SH-SY5Y (cell line): ENCODE data around the gene WNK1.

ENCODE experiments used
- GATA2 ChIP-seq: IDR thresholded peaks from 2 replicates; pipeline ENCODE4 v1.6.1; 2011; ENCODE audit warnings: mild to moderate bottlenecking, low read depth, low read length
- GATA3 ChIP-seq: IDR thresholded peaks from 2 replicates; pipeline ENCODE4 v1.6.1; 2011; ENCODE audit warnings: low read depth, mild to moderate bottlenecking, low read length, moderate library complexity

WNK1 gene

DNA sequence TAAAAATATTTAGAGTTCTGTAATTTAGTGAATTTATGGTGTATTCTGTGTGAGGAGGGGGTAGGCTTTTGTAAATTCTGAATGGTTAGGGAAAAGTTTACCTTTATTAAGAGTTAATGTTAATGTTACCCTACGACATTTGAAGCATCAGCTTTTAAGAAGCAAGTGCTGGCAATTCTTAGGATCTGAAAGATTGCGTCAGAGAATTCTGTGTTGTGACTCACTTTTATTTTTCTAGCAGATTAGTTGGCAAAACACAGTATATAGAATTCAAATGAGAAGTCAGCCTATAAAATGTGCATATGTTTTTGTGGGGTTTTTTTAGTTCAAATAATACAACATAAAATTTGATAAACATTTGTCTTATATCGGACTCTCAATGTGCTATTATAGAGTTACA lies 99.5 kb downstream of the WNK1 start:
- TF ChIP-seq GATA3 = no peak
- TF ChIP-seq GATA2 = no peak

DNA sequence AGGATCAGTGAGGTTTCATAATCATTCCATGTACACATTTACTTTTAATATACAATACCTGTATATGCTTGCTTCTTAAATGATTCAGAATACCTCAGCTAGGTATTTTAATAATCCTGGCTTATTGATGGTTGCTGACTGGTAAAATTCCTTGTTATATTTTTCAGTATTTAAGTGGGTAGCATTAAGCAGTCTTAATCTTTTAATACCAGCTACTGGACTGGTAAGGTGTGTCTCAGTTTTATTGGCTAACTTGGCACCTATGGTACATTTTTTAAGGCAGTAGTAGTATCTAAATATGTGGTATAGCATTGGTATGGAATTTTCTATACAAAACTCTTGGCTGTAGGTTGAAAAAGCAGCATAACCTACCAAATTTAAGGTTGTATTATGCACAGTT lies 100.5 kb downstream of the WNK1 start:
- TF ChIP-seq GATA3 (no peak), GATA2 (no peak)

DNA sequence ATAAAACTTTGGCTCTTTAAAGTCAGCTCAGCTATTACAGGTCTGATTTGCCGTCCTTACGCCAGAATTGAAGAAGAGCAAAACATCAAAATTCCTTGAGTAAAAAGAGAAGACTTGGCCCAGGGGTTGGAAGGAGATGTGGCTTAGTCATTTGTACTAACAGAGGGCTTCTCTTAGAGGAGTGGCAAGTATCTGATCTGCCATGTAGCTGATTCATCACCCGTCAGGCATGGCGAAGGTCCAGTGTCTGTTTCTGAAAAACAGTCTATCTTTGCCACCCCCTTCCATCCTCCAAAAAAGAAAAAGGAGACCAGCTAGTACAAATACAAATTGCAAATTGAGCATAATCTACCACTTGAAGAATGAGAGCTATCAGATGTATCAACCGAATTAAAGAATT lies 105.2 kb downstream of the WNK1 start:
- TF ChIP-seq GATA2 (no peak), GATA3 (no peak)

DNA sequence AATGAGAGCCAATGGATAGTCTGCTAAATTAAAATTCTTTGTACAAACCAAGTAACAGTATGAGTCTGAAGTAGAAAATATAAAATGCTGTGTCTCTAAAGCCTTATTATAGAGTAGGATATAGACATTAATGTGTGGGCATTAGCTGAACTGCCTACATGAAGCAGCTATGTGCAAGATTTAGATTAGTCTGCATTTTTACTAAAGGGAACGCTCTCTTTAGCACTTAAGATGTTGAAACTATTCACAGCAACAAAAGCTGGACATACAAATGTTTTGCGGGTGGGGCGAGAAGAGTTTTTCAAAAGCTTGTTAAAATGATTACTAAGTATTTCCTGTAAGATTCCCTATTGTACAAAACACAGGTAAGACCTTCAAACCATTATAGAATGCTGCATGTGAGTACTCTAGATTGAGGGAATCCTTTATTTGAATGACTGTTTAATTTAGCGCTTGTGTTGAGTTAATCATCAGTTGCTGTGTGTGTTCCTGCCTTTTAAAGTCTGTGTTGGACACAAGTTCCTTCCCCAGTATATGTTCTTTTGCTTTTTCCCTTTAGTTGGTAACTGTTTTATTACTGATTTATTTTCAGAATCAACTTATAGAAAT lies 110.0 kb downstream of the WNK1 start:
- TF ChIP-seq GATA3 = no peak
- no peak for TF ChIP-seq GATA2

DNA sequence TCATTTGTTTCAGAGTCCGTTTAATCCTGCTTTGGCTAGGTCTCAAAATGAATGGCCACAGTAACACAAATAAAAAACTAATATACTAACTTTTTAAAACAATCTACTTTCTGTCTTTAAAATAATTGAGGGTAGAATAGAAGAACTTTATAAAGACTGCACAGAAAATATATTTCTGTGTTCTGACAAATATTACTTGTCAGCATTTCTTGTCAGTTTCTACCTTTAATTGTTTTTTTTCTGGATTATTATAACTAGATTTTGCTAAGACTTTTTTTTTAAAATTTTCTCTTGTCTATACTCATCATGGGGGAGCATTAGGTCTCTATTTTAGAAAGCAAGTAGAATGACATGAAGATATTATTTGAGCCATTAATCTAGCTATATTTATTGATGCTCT lies 110.9 kb downstream of the WNK1 start:
- TF ChIP-seq GATA2 = no peak
- TF ChIP-seq GATA3 = no peak

DNA sequence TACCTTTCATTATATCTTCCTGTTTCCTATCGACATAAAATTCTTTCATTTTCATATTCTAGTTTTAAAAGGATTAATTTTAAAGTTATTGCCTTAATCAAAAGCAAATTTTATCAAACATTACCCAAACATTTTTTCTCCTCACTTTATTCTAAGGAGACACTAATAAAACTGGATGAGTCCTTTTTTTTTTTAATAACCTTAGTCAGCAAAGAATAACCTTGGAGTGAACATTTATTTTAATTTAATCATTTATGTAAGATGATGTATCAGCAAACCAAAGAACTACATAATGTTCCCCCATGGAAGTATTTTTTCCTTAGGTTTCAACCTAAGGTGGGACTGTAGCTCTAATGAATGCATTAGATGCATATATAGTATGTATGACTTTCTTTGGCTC lies 113.2 kb downstream of the WNK1 start:
- no peak for TF ChIP-seq GATA3
- no peak for TF ChIP-seq GATA2

DNA sequence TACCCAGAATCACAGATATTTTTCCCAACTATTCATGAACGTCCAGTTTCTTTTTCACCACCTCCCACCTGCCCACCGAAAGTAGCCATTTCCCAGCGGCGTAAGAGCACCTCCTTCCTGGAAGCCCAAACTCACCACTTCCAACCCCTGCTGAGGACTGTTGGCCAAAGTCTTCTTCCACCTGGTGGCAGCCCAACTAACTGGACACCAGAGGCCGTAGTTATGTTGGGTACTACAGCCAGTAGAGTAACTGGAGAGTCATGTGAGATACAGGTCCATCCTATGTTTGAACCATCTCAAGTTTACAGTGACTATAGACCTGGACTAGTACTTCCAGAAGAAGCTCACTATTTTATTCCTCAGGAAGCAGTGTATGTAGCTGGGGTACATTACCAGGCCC lies 115.5 kb downstream of the WNK1 start:
- TF ChIP-seq GATA3 = no peak
- no peak for TF ChIP-seq GATA2

DNA sequence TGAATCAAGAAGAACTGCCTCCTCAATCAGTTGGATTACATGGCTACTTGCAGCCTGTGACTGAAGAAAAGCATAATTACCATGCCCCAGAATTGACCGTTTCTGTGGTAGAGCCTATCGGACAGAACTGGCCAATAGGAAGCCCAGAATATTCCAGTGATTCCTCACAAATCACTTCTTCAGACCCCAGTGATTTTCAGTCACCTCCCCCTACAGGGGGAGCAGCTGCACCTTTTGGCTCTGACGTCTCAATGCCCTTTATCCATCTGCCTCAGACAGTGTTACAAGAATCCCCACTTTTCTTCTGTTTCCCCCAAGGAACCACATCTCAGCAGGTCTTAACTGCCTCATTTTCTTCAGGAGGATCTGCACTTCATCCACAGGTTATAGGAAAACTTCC lies 116.3 kb downstream of the WNK1 start:
- TF ChIP-seq GATA3 (no peak), GATA2 (no peak)

DNA sequence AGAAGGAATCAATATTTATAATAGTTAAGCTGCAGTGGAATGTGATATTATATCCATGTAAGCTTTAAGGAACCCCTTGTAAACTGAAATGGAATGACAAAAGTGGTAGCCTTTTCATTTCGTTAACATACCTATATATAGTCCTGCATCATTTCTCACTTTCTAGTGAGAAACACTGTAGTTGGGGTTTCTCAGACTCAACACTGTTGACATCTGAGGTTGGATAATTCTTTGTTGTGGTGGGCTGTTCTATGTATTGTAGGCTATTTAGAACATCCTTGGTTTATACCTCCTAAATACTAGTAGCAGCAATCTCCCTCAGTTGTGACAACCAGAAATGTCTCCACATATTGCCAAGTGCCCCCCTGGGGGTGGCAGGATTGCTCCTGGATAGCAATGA lies 118.0 kb downstream of the WNK1 start:
- TF ChIP-seq GATA2 (no peak), GATA3 (no peak)

DNA sequence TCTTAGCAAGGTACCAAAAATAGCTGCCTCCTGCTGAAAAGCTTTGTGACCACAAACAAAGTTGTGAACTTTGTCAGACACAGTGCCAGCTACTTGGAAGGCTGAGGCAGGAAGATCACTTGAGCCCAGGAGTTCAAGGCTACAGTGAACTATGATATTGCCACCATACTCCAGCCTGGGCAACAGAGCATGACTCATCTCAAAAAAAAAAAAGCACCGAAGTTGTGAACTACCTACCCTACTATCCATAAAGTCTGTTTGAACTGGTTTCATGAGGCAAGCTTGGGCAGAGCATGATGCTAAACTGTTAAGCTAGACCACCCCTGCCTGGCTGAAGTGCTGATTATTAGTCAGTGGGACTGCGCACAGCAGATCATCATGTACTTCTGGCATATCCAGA lies 121.6 kb downstream of the WNK1 start:
- TF ChIP-seq GATA2 (no peak), GATA3 (no peak)

DNA sequence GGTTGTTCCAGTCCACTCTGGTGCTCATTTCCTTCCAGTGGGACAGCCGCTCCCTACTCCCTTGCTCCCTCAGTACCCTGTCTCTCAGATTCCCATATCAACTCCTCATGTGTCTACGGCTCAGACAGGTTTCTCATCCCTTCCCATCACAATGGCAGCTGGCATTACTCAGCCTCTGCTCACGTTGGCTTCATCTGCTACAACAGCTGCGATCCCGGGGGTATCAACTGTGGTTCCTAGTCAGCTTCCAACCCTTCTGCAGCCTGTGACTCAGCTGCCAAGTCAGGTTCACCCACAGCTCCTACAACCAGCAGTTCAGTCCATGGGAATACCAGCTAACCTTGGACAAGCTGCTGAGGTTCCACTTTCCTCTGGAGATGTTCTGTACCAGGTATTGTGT lies 127.3 kb downstream of the WNK1 start:
- TF ChIP-seq GATA3 (no peak), GATA2 (no peak)

DNA sequence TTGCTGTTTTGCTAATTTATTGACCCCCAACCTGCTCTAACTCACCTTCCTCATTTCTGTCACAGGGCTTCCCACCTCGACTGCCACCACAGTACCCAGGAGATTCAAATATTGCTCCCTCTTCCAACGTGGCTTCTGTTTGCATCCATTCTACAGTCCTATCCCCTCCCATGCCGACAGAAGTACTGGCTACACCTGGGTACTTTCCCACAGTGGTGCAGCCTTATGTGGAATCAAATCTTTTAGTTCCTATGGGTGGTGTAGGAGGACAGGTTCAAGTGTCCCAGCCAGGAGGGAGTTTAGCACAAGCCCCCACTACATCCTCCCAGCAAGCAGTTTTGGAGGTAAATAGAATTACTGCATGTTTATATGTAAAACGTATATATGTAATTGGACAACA lies 128.3 kb downstream of the WNK1 start:
- no peak for TF ChIP-seq GATA3
- no peak for TF ChIP-seq GATA2

DNA sequence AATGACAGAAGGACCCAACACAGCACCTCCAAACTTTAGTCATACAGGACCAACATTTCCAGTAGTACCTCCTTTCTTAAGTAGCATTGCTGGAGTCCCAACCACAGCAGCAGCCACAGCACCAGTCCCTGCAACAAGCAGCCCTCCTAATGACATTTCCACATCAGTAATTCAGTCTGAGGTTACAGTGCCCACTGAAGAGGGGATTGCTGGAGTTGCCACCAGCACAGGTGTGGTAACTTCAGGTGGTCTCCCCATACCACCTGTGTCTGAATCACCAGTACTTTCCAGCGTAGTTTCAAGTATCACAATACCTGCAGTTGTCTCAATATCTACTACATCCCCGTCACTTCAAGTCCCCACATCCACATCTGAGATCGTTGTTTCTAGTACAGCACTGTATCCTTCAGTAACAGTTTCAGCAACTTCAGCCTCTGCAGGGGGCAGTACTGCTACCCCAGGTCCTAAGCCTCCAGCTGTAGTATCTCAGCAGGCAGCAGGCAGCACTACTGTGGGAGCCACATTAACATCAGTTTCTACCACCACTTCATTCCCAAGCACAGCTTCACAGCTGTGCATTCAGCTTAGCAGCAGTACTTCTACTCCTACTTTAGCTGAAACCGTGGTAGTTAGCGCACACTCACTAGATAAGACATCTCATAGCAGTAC lies 132.5 kb downstream of the WNK1 start:
- TF ChIP-seq GATA3 = no peak
- TF ChIP-seq GATA2 = no peak

DNA sequence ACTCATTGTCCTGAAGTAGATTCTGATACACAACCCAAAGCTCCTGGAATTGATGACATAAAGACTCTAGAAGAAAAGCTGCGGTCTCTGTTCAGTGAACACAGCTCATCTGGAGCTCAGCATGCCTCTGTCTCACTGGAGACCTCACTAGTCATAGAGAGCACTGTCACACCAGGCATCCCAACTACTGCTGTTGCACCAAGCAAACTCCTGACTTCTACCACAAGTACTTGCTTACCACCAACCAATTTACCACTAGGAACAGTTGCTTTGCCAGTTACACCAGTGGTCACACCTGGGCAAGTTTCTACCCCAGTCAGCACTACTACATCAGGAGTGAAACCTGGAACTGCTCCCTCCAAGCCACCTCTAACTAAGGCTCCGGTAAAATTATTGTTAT lies 133.3 kb downstream of the WNK1 start:
- TF ChIP-seq GATA3 = no peak
- no peak for TF ChIP-seq GATA2

DNA sequence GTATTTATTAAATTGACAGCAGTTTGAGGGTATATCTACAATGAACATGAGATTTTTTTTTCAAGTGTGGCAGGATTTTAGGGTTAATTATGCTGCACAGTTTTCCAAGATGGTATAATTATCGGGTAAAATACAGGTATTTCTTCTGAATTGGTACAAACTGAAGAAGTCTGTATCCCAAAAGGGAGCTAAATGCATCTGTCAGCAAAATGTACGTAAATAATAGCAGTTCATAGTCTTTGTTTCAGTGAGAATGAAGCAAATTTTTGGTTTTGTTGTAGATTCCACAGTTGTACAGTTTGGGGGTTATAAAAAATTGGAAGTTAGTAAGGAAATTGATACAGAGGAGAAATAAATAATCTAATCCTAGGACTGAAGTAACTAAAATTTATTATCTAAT lies 133.8 kb downstream of the WNK1 start:
- no peak for TF ChIP-seq GATA3

DNA sequence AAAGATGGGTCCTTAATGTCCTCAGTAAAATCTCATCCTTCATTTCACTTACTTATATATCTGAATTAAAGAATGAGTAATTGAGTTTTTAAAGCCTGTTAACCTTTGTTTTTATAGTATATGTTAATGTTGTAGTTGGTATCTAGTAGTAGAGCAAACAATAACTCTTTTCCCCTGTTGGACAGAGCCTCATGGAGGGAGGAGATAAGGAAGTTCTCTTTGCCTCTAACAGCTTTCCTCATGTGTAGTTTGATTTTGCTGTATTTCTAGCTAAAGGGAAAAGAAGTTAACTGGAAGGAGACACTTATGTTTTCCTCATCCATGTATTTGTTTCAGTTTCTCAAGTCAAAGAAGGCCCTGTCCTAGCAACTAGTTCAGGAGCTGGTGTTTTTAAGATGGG lies 141.8 kb downstream of the WNK1 start:
- TF ChIP-seq GATA2 = no peak
- TF ChIP-seq GATA3 = no peak
